NCI-H526 (cell line): Measurements from ENCODE around the gene WIPF2.

Source experiments
- DNase-seq, 2 experiments: peaks; one replicate each; lab custom pipeline; 2025; lab: John Stamatoyannopoulos, UW

The WIPF2 gene

DNA sequence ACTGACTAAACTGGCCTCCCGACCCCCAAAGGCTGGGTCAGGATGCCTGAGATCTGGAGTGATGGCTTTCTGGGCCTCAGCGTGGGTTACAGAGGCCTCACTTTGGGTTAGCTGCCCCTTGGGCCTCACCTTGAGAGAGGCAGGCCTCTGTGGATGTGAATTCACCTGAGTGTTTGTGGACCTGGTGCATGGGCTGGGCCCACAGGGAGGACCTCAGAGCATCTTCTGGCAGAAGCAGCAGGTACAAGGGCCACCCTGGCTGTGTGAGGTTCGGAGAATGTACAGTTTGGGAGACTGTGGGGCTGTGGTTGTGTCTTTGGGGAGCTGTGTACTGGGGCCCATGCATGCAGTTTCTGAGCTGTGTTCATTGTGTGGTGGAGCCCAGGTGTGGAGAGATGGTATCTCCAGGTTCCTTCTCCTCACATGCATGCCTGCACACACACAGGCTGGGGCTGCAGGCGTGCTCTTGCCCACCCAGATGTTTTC is 108.2 kb downstream of the WIPF2 start:
- DNase-seq, result no peak

DNA sequence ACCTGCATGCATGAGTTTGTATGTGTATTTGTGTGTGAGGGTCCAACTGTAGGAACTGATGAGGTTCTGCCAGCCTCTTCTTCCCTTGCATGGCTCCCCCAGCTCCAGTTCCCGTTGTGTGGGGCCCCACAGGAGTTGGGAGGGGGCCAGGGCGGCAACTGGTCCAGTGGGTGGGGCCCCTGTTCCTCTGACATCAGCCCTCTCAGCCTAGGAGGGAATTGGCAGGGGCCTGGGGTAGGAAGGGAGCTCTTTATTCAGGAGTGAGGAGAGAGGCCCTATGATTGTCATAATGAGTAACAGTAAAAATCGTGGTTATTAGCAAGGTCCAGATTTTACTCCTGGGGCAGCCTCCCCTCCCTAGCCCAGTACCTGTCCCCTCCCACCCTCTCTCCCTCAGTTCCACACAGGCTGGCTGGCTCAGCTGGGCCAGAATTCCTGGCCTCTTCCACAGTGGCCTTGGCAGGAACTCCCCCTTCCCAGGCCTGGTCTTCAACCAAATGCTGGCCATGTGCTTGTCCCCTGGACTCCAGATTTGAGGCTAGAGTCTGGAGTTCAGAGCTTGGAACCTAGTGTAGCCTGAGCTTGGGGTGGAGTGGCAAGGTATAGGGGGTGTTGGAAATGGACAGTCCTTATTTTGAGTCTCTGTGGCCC is 108.8 kb downstream of the WIPF2 start:
- no peak for DNase-seq

DNA sequence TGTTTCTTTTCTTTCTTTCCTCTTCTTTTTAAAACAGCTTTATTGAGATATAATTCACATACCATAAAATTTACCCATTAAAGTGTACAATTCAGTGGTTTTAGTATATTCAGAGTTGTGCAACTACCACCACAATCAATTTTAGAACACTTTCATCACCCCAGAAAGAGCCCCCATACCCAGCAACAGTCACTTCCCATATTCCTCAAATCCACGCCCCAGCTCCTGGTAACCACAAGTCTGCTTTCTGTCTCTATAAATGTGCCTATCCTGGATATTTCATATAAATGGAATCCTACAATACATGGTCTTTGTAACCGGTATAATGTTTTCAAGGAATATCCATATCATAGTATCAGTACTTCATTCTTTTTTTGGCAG is 109.3 kb downstream of the WIPF2 start:
- DNase-seq, result no peak

DNA sequence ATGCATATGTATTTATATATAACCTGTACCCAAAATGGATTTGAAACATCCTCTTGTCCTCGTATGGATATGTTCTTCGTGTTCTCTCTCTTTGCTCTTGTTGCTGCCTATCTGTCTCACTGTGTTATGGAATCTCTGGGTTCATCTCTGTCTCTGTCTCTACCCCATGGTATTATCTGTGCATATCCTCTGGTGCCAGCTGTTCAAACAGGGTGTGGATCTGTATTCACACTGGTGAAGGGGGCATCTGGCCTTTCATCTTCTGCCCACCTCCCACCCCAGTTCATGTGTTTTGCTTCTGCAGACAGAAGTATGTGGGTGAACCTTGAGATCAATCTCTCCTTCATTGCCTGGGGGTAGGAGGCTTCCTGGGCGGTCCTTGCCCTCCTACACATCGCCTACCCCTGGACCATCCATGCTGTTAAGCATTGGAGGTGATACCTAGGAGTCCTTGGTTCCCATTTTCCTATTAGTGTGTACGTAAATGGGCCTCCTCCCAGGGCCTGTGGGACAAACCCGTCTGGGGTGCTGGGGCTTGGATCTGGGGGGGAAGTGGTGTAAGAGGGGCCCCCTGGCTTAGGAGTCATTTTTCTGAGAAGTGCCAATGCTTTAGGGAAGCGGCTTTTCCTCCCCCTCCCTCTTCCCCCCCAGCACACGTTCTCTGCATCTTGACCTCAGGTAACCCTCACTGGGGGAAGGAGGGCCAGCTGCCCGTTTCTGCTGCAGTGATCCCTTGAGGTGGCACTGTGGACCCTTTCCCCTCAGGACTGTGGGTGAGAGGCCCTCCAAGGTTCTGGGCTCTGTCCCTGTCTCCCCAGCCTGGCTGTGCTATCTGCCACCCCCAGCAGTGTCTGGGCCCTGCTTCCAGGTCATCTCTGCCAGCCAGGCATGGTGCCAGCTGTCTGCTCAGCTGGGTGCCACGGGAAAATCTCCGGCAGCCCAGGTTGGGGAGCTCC is 111.0 kb downstream of the WIPF2 start:
- DNase-seq, result no peak

DNA sequence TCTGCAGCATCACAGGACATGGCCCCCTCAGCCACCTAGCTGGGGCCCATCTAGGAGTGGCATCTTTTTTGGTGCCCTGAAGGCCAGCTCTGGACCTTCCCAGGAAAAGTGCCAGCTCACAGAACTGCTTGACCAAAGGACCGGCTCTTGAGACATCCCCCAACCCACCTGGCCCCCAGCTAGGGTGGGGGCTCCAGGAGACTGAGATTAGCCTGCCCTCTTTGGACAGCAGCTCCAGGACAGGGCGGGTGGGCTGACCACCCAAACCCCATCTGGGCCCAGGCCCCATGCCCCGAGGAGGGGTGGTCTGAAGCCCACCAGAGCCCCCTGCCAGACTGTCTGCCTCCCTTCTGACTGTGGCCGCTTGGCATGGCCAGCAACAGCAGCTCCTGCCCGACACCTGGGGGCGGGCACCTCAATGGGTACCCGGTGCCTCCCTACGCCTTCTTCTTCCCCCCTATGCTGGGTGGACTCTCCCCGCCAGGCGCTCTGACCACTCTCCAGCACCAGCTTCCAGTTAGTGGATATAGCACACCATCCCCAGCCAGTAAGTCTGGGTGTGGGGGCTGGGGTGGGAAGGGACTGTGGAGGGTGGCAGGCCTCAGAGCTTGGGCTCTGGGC is 111.9 kb downstream of the WIPF2 start:
- DNase-seq, result no peak

DNA sequence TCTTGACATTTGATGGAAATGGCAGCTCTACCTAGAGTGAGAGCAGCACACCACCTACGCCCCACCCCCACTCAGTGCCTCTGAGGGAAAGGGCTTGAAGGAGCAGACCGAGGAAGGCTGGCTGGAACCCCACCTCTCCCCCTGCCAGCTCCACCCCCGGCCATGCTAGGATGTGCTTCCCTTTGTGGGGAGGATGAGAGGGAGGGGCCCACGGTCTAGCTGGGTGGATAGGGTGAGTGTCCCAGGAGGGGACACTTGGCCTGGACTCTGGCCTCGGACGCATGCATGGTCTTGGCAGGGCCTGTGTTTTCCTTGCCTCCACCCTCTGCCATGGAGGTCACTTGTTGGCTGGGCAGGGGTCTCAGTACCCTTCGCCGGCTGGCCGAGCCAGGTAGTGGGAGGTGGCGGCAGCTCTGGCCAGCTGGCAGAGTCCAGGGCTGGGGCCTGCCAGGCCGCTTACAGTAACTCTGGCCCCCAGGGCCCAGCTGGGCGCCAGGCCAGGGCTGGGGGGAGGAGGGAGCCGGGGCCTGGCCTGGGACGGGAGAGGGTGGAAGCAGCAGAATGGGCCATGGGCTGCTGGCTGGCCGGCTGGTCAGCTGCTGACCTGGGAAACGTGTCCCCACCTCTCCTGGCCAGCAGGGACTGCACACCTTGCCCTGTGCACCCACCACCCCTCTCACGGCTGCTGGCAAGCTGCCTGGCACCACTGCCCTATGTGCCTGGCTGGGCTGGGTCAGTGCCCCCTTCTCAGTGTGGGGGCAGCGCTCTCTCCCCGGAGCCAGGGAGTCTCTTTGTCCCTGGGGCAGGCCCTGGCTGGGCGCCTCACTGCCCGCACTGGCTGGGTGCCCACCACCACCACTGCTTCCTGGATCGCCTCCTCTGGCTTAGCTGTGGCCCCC is 112.9 kb downstream of the WIPF2 start:
- no peak for DNase-seq
